Mesendoderm (in vitro differentiated cells): ENCODE measurements around the gene PTGER3.

Source experiments
- DNase-seq: peaks from one replicate; pipeline ENCODE4 v3.0.0; 2013
- H2AK5ac ChIP-seq: 2 replicates; pipeline ENCODE4 v1.6.1; 2013; ENCODE audit warnings: low read length, inconsistent platforms
- H2BK120ac ChIP-seq: 2 replicates; pipeline ENCODE4 v1.6.1; 2013; ENCODE audit warnings: low read depth, mild to moderate bottlenecking, low read length, moderate library complexity, mixed read lengths
- H2BK15ac ChIP-seq: replicated peaks from 2 replicates; pipeline ENCODE4 v1.6.1; 2013; ENCODE audit warnings: low read depth, mild to moderate bottlenecking, moderate library complexity
- H2BK5ac ChIP-seq: 2 replicates; pipeline ENCODE4 v1.6.1; 2013; ENCODE audit warnings: low read length, inconsistent platforms
- H3K18ac ChIP-seq: 2 replicates; pipeline ENCODE4 v1.6.1; 2013; ENCODE audit warnings: mild to moderate bottlenecking, low read length, mixed read lengths
- H3K23ac ChIP-seq: one replicate; pipeline ENCODE4 v1.6.1; 2013; ENCODE audit warnings: low read length
- H3K27ac ChIP-seq: 2 replicates; pipeline ENCODE4 v1.5.1; 2013; ENCODE audit warnings: low read depth, mild to moderate bottlenecking, inconsistent platforms, low read length, moderate library complexity
- H3K27me3 ChIP-seq: 2 replicates; pipeline ENCODE4 v1.6.1; 2013; ENCODE audit warnings: low read length, control low read depth, mild to moderate bottlenecking, inconsistent platforms; ENCODE audit not compliant: insufficient read depth, poor library complexity
- H3K36me3 ChIP-seq: 2 replicates; pipeline ENCODE4 v1.6.1; 2013; ENCODE audit warnings: low read length, inconsistent platforms; ENCODE audit not compliant: control insufficient read depth, insufficient read depth
- H3K4ac ChIP-seq: one replicate; pipeline ENCODE4 v1.6.1; 2013; ENCODE audit warnings: low read depth, mild to moderate bottlenecking, low read length, moderate library complexity
- H3K4me1 ChIP-seq: 2 replicates; pipeline ENCODE4 v1.6.1; 2013; ENCODE audit warnings: low read depth, low read length, inconsistent platforms; ENCODE audit not compliant: control insufficient read depth
- H3K4me2 ChIP-seq: 2 replicates; pipeline ENCODE4 v1.6.1; 2013; ENCODE audit warnings: low read length
- H3K4me3 ChIP-seq: 2 replicates; pipeline ENCODE4 v1.5.1; 2013; ENCODE audit warnings: mild to moderate bottlenecking, low read length
- H3K56ac ChIP-seq: one replicate; pipeline ENCODE4 v1.6.1; 2013; ENCODE audit warnings: low read length
- H3K79me1 ChIP-seq: 2 replicates; pipeline ENCODE4 v1.6.1; 2013; ENCODE audit warnings: low read length, inconsistent platforms
- H3K79me2 ChIP-seq: 2 replicates; pipeline ENCODE4 v1.6.1; 2013; ENCODE audit warnings: mild to moderate bottlenecking, low read length; ENCODE audit not compliant: control insufficient read depth, insufficient read depth
- H3K9ac ChIP-seq: 2 replicates; pipeline ENCODE4 v1.6.1; 2013; ENCODE audit warnings: low read length, inconsistent platforms
- H4K5ac ChIP-seq: one replicate; pipeline ENCODE4 v1.6.1; 2013; ENCODE audit warnings: low read length
- H4K8ac ChIP-seq: one replicate; pipeline ENCODE4 v1.6.1; 2013; ENCODE audit warnings: low read depth, mild to moderate bottlenecking, control low read depth, low read length, moderate library complexity
- WGBS: extraction: QIAGEN DNeasy Blood & Tissue Kit; methylation state at CpG from one replicate; pipeline ENCODE4 v1.1.7; 2013; ENCODE audit warnings: low lambda C conversion rate, missing lambda C conversion rate; ENCODE audit not compliant: insufficient coverage; ENCODE audit errors: extremely low coverage; 5-methylcytosine and 5-hydroxymethylcytosine counted together

Gene PTGER3

GRCh38 chr1:71087713-71088112, 40.1 kb upstream of the PTGER3 start:
- Histone ChIP-seq H2AK5ac (no peak overlapping the region), H2BK15ac (no peak overlapping the region), H3K18ac (no peak overlapping the region), H3K4me1 (no peaks in the 10 kb centered on the region), H3K36me3 (no peaks in the 10 kb centered on the region), H2BK5ac (no peak overlapping the region), H3K27me3 (no peaks in the 10 kb centered on the region), H3K4me3 (no peak overlapping the region), H3K9ac (no peak overlapping the region), H3K79me2 (no peaks in the 10 kb centered on the region), H3K79me1 (no peaks in the 10 kb centered on the region), H3K23ac (no peak overlapping the region), H3K4ac (no peak overlapping the region), H4K8ac (no peak overlapping the region), H4K5ac (no peak overlapping the region), H3K56ac (no peak overlapping the region), H2BK120ac (no peak overlapping the region), H3K4me2 (no peak overlapping the region), H3K27ac (no peak overlapping the region)
- no CpG with 5 or more reads among the region's 1 CpG for WGBS
- DNase-seq: no peak

GRCh38 chr1:71087060-71087459, 39.4 kb upstream of the PTGER3 start:
- no peaks in the 10 kb centered on the region for H3K27me3 ChIP-seq
- H3K79me1 ChIP-seq: no peaks in the 10 kb centered on the region
- peak; percentile 46 for DNase-seq
- no peaks in the 10 kb centered on the region for H3K79me2 ChIP-seq
- no peak overlapping the region for H2BK120ac ChIP-seq
- no peak overlapping the region for H3K4ac ChIP-seq
- H3K18ac ChIP-seq: no peak overlapping the region
- no peaks in the 10 kb centered on the region for H3K4me1 ChIP-seq
- H2BK15ac ChIP-seq: no peak overlapping the region
- no peak overlapping the region for H3K9ac ChIP-seq
- H2AK5ac ChIP-seq: no peak overlapping the region
- H3K56ac ChIP-seq: no peak overlapping the region
- H3K4me3 ChIP-seq: no peak overlapping the region
- H3K23ac ChIP-seq: no peak overlapping the region
- no peak overlapping the region for H4K5ac ChIP-seq
- no peak overlapping the region for H3K4me2 ChIP-seq
- no peak overlapping the region for H4K8ac ChIP-seq
- no peak overlapping the region for H3K27ac ChIP-seq
- H2BK5ac ChIP-seq: no peak overlapping the region
- H3K36me3 ChIP-seq: no peaks in the 10 kb centered on the region

GRCh38 chr1:71086331-71086730, 38.7 kb upstream of the PTGER3 start:
- no peak overlapping the region for H3K4me3 ChIP-seq
- no peaks in the 10 kb centered on the region for H3K79me2 ChIP-seq
- H2BK120ac ChIP-seq: no peak overlapping the region
- H2BK15ac ChIP-seq: no peak overlapping the region
- H3K9ac ChIP-seq: no peak overlapping the region
- no peak overlapping the region for H2BK5ac ChIP-seq
- no peak overlapping the region for H3K27ac ChIP-seq
- H3K23ac ChIP-seq: no peak overlapping the region
- no peak overlapping the region for H3K4me2 ChIP-seq
- H3K79me1 ChIP-seq: no peaks in the 10 kb centered on the region
- H3K18ac ChIP-seq: no peak overlapping the region
- WGBS: no CpG with 5 or more reads among the region's 1 CpG
- H3K36me3 ChIP-seq: no peaks in the 10 kb centered on the region
- H3K4me1 ChIP-seq: no peaks in the 10 kb centered on the region
- H3K27me3 ChIP-seq: no peaks in the 10 kb centered on the region
- no peak overlapping the region for H3K4ac ChIP-seq
- H4K8ac ChIP-seq: no peak overlapping the region
- no peak overlapping the region for H3K56ac ChIP-seq
- no peak for DNase-seq
- H2AK5ac ChIP-seq: no peak overlapping the region
- H4K5ac ChIP-seq: no peak overlapping the region

- H4K5ac ChIP-seq: no peak overlapping the region
- no peaks in the 10 kb centered on the region for H3K27me3 ChIP-seq
- no peaks in the 10 kb centered on the region for H3K79me1 ChIP-seq
- H3K23ac ChIP-seq: no peak overlapping the region
- no peak overlapping the region for H3K4ac ChIP-seq
- H3K79me2 ChIP-seq: peaks cover 18% of the 10 kb centered on the region
- no peak overlapping the region for H2BK15ac ChIP-seq
- no peak overlapping the region for H3K27ac ChIP-seq
- no peak overlapping the region for H2BK5ac ChIP-seq
- H2AK5ac ChIP-seq: no peak overlapping the region
- DNase-seq: no peak
- no peak overlapping the region for H2BK120ac ChIP-seq
- no peak overlapping the region for H3K4me3 ChIP-seq
- H3K9ac ChIP-seq: no peak overlapping the region
- no peak overlapping the region for H3K56ac ChIP-seq
- H3K4me2 ChIP-seq: no peak overlapping the region
- H3K18ac ChIP-seq: no peak overlapping the region
- no peaks in the 10 kb centered on the region for H3K4me1 ChIP-seq
- H4K8ac ChIP-seq: no peak overlapping the region
- H3K36me3 ChIP-seq: no peaks in the 10 kb centered on the region
- no CpG with 5 or more reads among the region's 2 CpGs for WGBS
These were observed 35.7 kb upstream of the PTGER3 start for GRCh38 chr1:71083271-71083670.

- Histone ChIP-seq H2BK120ac (no peak overlapping the region), H3K27me3 (no peaks in the 10 kb centered on the region), H3K56ac (no peak overlapping the region), H3K23ac (no peak overlapping the region), H4K5ac (peak overlapping the region; percentile 10), H2AK5ac (no peak overlapping the region), H3K18ac (no peak overlapping the region), H2BK5ac (no peak overlapping the region), H3K4me1 (no peaks in the 10 kb centered on the region), H3K27ac (no peak overlapping the region), H3K9ac (no peak overlapping the region), H3K79me2 (peaks cover 21% of the 10 kb centered on the region), H3K4me3 (no peak overlapping the region), H3K4me2 (no peak overlapping the region), H2BK15ac (no peak overlapping the region), H4K8ac (no peak overlapping the region), H3K36me3 (no peaks in the 10 kb centered on the region), H3K79me1 (no peaks in the 10 kb centered on the region), H3K4ac (no peak overlapping the region)
- no CpG with 5 or more reads among the region's 7 CpGs for WGBS
- DNase-seq: peak; percentile 39
These were observed 34.1 kb upstream of the PTGER3 start for GRCh38 chr1:71081697-71082080.
